A549 (cell line): Measurements from ENCODE around the gene HCN4. TPM values are rescaled to one million over a fixed set of nuclear protein-coding genes. Genes with fewer than 3 reads are reported as not detected.

Experiments
- ATAC-seq, 2 experiments: fragments of 200-7000 bp in 1 of 2; fragments of >200 bp in 1 of 2; cut with Nextera tagmentation in 1 of 2; cut with Tn5 transposase in 1 of 2; 3 replicates each; pipeline versions ENCODE4 v1.8.0 to v1.9.1; 2018 to 2020; ENCODE audit warnings: mild to moderate bottlenecking in 1 of 2, moderate library complexity in 1 of 2
- CTCF ChIA-PET: fragments of 300-600 bp; sonication (Branson Sonifier 250); formaldehyde crosslinking; extraction: SDS; loops from one replicate; lab custom pipeline; 2021; ENCODE audit warnings: antibody characterized with exemption, inconsistent platforms; lab: Yijun Ruan, JAX
- POLR2A ChIA-PET: fragments of 350-600 bp; formaldehyde crosslinking; extraction: SDS; loops from one replicate; lab custom pipeline; 2021; ENCODE audit warnings: antibody characterized with exemption, inconsistent platforms; lab: Yijun Ruan, JAX
- DNase-seq, 2 experiments: peaks; one replicate each; pipeline versions ENCODE4 v3.0.0 to v3.0.0-alpha.2; 2011 to 2016; ENCODE audit warnings: low read depth in 1 of 2, low spot score in 1 of 2
- FAIRE-seq: peaks from 2 replicates; lab custom pipeline; 2011; peaks lifted over from hg19 to GRCh38; lab: Jason Lieb, UNC
- H3K27ac ChIP-seq, 2 experiments: fragments of >200 bp; sonication (Bioruptor Twin); formaldehyde crosslinking; 3 replicates each; pipeline ENCODE4 v1.5.1; 2016 to 2017
- H3K4me1 ChIP-seq: fragments of >200 bp; sonication (Bioruptor Twin); formaldehyde crosslinking; 3 replicates; pipeline ENCODE4 v1.6.1; 2016
- H3K4me2 ChIP-seq: fragments of >200 bp; sonication (Bioruptor Twin); formaldehyde crosslinking; 3 replicates; pipeline ENCODE4 v1.6.1; 2016
- H3K4me3 ChIP-seq: fragments of >200 bp; sonication (Bioruptor Twin); formaldehyde crosslinking; 3 replicates; pipeline ENCODE4 v1.5.1; 2016
- H3K9me3 ChIP-seq: fragments of >200 bp; sonication (Bioruptor Twin); formaldehyde crosslinking; 3 replicates; pipeline ENCODE4 v1.6.1; 2016
- BHLHE40 ChIP-seq: IDR thresholded peaks from 2 replicates; pipeline ENCODE4 v1.6.1; 2012; ENCODE audit warnings: low read depth, low read length, inconsistent platforms
- CBX8 ChIP-seq: fragments of 200-600 bp; sonication (generic); IDR thresholded peaks from 2 replicates; pipeline ENCODE4 v1.6.1; 2016
- CEBPB ChIP-seq, 2 experiments: fragments of >200 bp in 1 of 2; sonication (Bioruptor Twin) in 1 of 2; formaldehyde crosslinking in 1 of 2; IDR thresholded peaks; 2 replicates each; pipeline ENCODE4 v1.6.1; 2012 to 2016
- CHD2 ChIP-seq: fragments of 150-350 bp; IDR thresholded peaks from 2 replicates; pipeline ENCODE4 v1.6.1; 2014; ENCODE audit warnings: low read length; ENCODE audit not compliant: partially characterized antibody
- EHF ChIP-seq: fragments of 250-450 bp; sonication (Bioruptor Pico); IDR thresholded peaks from 2 replicates; pipeline ENCODE4 v1.5.0; 2020; ENCODE audit warnings: mild to moderate bottlenecking
- EP300 ChIP-seq, 2 experiments: fragments of >200 bp; sonication (Bioruptor Twin); formaldehyde crosslinking; IDR thresholded peaks; 2 replicates in 1 of 2; 3 replicates in 1 of 2; pipeline ENCODE4 v1.6.1; 2016 to 2017
- GATA3 ChIP-seq: IDR thresholded peaks from 2 replicates; pipeline ENCODE4 v1.6.1; 2012; ENCODE audit warnings: borderline replicate concordance
- HDAC2 ChIP-seq: fragments of 200-600 bp; sonication (generic); IDR thresholded peaks from 2 replicates; pipeline ENCODE4 v1.6.1; 2016
- HES2 ChIP-seq: fragments of >200 bp; sonication (Bioruptor Twin); formaldehyde crosslinking; IDR thresholded peaks from 2 replicates; pipeline ENCODE4 v1.6.1; 2016
- HEYL ChIP-seq: fragments of 250-450 bp; sonication (Bioruptor Pico); IDR thresholded peaks from 2 replicates; pipeline ENCODE4 v1.8.0; 2021; ENCODE audit warnings: mild to moderate bottlenecking, moderate library complexity
- HOXA7 ChIP-seq: fragments of 250-450 bp; sonication (Bioruptor Pico); IDR thresholded peaks from 2 replicates; pipeline ENCODE4 v1.5.0; 2020; ENCODE audit warnings: mild to moderate bottlenecking, moderate library complexity
- HOXB13 ChIP-seq: fragments of 250-450 bp; sonication (Bioruptor Pico); IDR thresholded peaks from 2 replicates; pipeline ENCODE4 v1.5.0; 2020; ENCODE audit warnings: low read depth, mild to moderate bottlenecking, moderate library complexity
- MYC ChIP-seq: IDR thresholded peaks from 2 replicates; pipeline ENCODE4 v1.6.1; 2012; ENCODE audit warnings: mild to moderate bottlenecking, inconsistent platforms, low read length, improper control_type of control experiment, borderline replicate concordance
- NR3C1 ChIP-seq: fragments of >200 bp; sonication (Bioruptor Twin); formaldehyde crosslinking; IDR thresholded peaks from 3 replicates; pipeline ENCODE4 v1.6.1; 2017
- RAD21 ChIP-seq, 2 experiments: fragments of >200 bp in 1 of 2; sonication (Bioruptor Twin) in 1 of 2; formaldehyde crosslinking in 1 of 2; IDR thresholded peaks in 1 of 2; conservative IDR thresholded peaks in 1 of 2; 2 replicates in 1 of 2; 3 replicates in 1 of 2; pipeline ENCODE4 v1.6.1; 2012 to 2018; ENCODE audit warnings: inconsistent platforms in 1 of 2
- RARB ChIP-seq: fragments of 250-450 bp; sonication (Bioruptor Pico); IDR thresholded peaks from 2 replicates; pipeline ENCODE4 v1.8.0; 2021; ENCODE audit warnings: mild to moderate bottlenecking, moderate library complexity
- RCOR1 ChIP-seq: fragments of 150-350 bp; IDR thresholded peaks from 2 replicates; pipeline ENCODE4 v1.6.1; 2014; ENCODE audit warnings: antibody characterized with exemption, low read length, low read depth
- RFX5 ChIP-seq: fragments of 450-650 bp; IDR thresholded peaks from 2 replicates; pipeline ENCODE4 v1.7.1; 2014; ENCODE audit warnings: antibody characterized with exemption, mild to moderate bottlenecking, moderate library complexity
- TFCP2L1 ChIP-seq: fragments of 250-450 bp; sonication (Bioruptor Pico); IDR thresholded peaks from 2 replicates; pipeline ENCODE4 v1.5.0; 2021; ENCODE audit warnings: mild to moderate bottlenecking
- ZFP36 ChIP-seq: fragments of 450-650 bp; IDR thresholded peaks from 2 replicates; pipeline ENCODE4 v1.6.1; 2014; ENCODE audit warnings: borderline replicate concordance; ENCODE audit not compliant: partially characterized antibody
- WGBS: methylation state at CpG from one replicate; pipeline ENCODE4 v1.1.6; 2017; ENCODE audit errors: missing lambda C conversion rate; 5-methylcytosine and 5-hydroxymethylcytosine counted together
- polyA plus RNA-seq, 4 experiments: library from polyadenylated mRNA; depleted of rRNA in 3 of 4; stranded (reverse); fragments of >200 nt; fragmentation: RNase III in 1 of 4; extraction: RNeasy Plus Mini Kit Qiagen cat#74134 plus additional on column Dnase treatment in 1 of 4; gene quantifications; 2 replicates in 3 of 4; 3 replicates in 1 of 4; pipeline ENCODE4 v1.2.3, GENCODE V29; 2011 to 2017
- TF ChIP-seq, protein P1 (sequence below): IDR thresholded peaks from 2 replicates; pipeline ENCODE4 v1.6.1; 2012; ENCODE audit warnings: low read depth, borderline replicate concordance
- TF ChIP-seq, protein P2 (sequence below): IDR thresholded peaks from 2 replicates; pipeline ENCODE4 v1.6.1; 2012
- TF ChIP-seq, protein P3 (sequence below): fragments of 250-450 bp; sonication (Bioruptor Pico); IDR thresholded peaks from 2 replicates; pipeline ENCODE4 v1.5.0; 2020; ENCODE audit warnings: low read depth, mild to moderate bottlenecking, moderate library complexity

Gene HCN4
- polyA plus RNA-seq, 2 of the 4 experiments (the other 2 are of a cell fraction) = 0.03 to 0.09 TPM

- no peak for DNase-seq
- Histone ChIP-seq H3K4me1 (peaks cover 12% of the 10 kb centered on the region; the same call in 2 of the 3 replicates), H3K4me2 (peak overlapping the region; percentile 100), H3K9me3 (no peaks in the 10 kb centered on the region), H3K4me3 (peak overlapping the region; percentile 97), H3K27ac (no peak overlapping the region)
- WGBS = 50% methylated on average over 28 of the region's 28 CpGs
- peak; percentile 16 to 43; a peak in 3 of 6 replicates for ATAC-seq
- POLR2A ChIA-PET = no interaction called here
- CTCF ChIA-PET = interaction anchor here (0.6 to 1.3 kb wide), 4 partner anchors 17 to 472 kb away, joined by 3 read pairs; no protein-coding TSS in a partner anchor
- FAIRE-seq = no peak
- TF ChIP-seq RARB = no peak
- TF ChIP-seq CBX8 = no peak
- TF ChIP-seq, protein P1, sequence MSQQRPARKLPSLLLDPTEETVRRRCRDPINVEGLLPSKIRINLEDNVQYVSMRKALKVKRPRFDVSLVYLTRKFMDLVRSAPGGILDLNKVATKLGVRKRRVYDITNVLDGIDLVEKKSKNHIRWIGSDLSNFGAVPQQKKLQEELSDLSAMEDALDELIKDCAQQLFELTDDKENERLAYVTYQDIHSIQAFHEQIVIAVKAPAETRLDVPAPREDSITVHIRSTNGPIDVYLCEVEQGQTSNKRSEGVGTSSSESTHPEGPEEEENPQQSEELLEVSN = no peak
- no peak for TF ChIP-seq CEBPB (IDR thresholded peaks at IDR 0.05)
- TF ChIP-seq, protein P2, sequence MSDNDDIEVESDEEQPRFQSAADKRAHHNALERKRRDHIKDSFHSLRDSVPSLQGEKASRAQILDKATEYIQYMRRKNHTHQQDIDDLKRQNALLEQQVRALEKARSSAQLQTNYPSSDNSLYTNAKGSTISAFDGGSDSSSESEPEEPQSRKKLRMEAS = no peak
- no peak for TF ChIP-seq NR3C1
- TF ChIP-seq HDAC2 = no peak
- TF ChIP-seq, protein P3, sequence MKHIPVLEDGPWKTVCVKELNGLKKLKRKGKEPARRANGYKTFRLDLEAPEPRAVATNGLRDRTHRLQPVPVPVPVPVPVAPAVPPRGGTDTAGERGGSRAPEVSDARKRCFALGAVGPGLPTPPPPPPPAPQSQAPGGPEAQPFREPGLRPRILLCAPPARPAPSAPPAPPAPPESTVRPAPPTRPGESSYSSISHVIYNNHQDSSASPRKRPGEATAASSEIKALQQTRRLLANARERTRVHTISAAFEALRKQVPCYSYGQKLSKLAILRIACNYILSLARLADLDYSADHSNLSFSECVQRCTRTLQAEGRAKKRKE = no peak
Measured at GRCh38 chr15:73366766-73367623, 1.8 kb downstream of the HCN4 start.

- DNase-seq (no peak), ATAC-seq (no peak), FAIRE-seq (no peak)
- peaks cover 8% of the 10 kb centered on the region; the same call in 2 of the 3 replicates for H3K4me1 ChIP-seq
- ChIA-PET POLR2A (no interaction called here), CTCF (interaction anchor here (1.0 kb wide), 1 partner anchor 19 kb away, joined by 3 read pairs; no protein-coding TSS in a partner anchor)
- no peaks in the 10 kb centered on the region for H3K9me3 ChIP-seq
- no peak overlapping the region for H3K27ac ChIP-seq
- TF ChIP-seq RCOR1 (no peak), RARB (no peak), EHF (CRISPR knock-in tag) (no peak), NR3C1 (no peak), BHLHE40 (no peak), HES2 (no peak)
- TF ChIP-seq, protein P3 = no peak
- WGBS = 30% methylated on average over 3 of the region's 3 CpGs
- H3K4me3 ChIP-seq = no peak overlapping the region
- no peak overlapping the region for H3K4me2 ChIP-seq
Measured at GRCh38 chr15:73364070-73364469, 4.7 kb downstream of the HCN4 start.

DNA sequence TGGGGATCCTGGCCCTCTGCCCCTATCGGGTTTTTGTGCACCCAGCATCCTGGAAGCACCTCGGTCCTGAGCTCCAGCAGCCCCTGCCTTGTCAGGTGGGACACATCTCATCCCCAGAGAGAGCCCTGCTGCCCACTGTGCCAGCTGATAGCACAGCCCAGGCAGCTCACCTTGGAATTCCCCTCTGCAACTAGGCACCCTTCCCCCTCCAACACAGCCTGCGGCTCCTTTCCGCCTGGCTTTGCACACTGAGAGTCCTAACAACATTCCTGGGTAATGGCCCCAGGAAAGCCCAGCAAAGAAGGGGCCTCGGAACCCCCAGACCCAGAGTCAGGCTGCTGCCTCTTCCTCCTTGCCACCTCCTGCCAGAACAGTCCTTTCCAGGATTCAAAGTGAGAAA lies 5.9 kb downstream of the HCN4 start:
- ChIA-PET POLR2A (no interaction called here), CTCF (interaction anchor here (1.5 kb wide), 1 partner anchor 57 kb away, joined by 4 read pairs; no protein-coding TSS in a partner anchor)
- FAIRE-seq = no peak
- H3K4me3 ChIP-seq = no peak overlapping the region
- 46% methylated on average over 5 of the region's 5 CpGs for WGBS
- no peaks in the 10 kb centered on the region for H3K9me3 ChIP-seq
- H3K4me2 ChIP-seq = no peak overlapping the region
- no peak for DNase-seq
- peaks cover 5% of the 10 kb centered on the region; the same call in 2 of the 3 replicates for H3K4me1 ChIP-seq
- no peak for ATAC-seq
- TF ChIP-seq HOXA7 (CRISPR knock-in tag) (no peak), RARB (no peak), HOXB13 (CRISPR knock-in tag) (no peak), CBX8 (no peak), CHD2 (no peak), EP300 (IDR thresholded peaks at IDR 0.05) (no peak), HEYL (CRISPR knock-in tag) (no peak), MYC (no peak), GATA3 (no peak), TFCP2L1 (no peak), BHLHE40 (no peak), RFX5 (no peak), RAD21 (conservative IDR thresholded peaks at IDR 0.05 in 1 of 2, IDR thresholded peaks at IDR 0.05 in 1 of 2) (no peak), ZFP36 (no peak)
- H3K27ac ChIP-seq = no peak overlapping the region
